Measurements from ENCODE around the gene PEX11A. TPM values are rescaled to one million over a fixed set of nuclear protein-coding genes. Genes with fewer than 3 reads are reported as not detected.

The PEX11A gene
- polyA plus RNA-seq, 10 donors: 3.0 to 7.0 (median 4.9) TPM

DNA sequence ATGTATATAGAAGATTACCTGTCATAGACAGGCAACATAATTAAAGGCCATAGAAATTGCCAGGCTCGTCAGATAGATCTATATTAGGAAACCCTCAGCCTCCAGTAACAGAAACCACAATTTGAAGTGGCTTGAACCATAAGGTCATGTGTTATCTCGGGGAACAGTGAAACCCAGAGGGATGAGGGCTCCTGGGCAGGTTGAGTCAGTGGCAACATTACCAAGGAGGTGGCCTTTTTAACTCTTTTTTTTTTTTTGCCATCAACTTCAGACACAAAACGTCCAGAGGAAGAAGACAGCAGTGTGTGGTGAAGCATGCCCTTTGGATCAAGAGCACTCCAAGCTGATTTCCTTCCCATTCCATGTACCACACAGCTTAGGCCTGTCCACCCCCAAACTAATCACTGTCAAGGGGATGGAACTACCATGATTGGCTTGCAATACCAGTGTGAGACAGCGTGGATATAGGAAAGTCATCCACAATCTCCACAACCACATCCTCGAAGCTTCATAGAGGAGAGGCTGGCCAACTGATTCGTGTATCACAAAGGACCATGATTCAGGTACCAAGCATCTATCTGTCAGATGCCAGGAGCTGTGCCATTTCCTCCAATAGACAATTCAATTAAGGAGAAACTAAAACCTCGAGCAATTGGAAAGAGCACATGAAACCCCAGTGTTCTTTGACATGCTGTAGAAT, 34.3 kb downstream of the PEX11A start:
- no peak for DNase-seq

DNA sequence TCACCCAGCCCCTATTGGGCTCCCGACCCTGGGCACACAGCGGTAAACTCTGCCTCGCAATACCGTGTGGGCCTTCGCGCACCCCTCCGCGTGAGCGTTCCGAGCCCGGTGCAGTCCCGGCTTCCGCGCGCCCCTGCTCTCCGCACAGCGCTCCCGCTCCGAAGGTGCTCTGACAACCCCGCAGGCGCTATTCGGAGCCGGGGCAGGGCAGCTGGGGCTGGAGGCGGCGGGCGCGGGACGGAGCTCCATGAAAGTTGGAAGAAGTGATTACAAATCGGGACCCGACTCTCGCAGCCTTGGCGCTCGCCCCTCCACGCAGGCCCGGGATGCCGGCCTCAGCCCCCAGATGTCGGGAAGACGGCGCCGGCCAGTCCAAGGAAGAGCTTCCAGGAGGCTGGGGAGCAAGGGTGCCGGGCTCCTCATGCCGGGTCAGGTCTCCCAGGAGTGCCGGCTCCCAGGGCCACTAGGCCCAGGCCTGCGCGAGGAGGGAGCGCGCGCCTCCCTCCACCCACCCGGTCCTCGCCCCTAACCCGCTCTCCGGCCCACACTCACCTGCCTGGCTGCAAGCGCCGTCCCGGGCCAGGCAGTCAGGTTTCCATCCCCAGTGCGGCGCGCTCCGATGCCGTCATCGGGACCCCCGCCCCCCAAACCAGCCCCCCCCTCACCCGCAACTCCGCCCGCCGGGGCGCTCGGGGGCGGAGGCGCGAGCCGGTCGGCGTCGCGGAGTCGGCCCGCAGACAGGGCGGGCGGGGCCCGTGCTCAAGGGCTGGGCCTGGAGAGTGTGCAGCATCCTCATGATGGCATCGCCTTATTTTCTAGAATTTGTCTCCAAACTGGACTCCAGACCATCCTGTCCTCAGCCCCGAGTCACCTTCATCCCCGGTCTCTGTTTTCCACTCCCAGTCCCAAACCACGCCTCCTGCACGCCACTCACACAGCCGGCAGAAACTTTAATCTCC, 35.4 kb downstream of the PEX11A start, which contains the start of gene KIF7:
TSS of gene KIF7 (minus strand) at position 621 of the 959 bp plus-strand sequence. CDS start 2,537 bp downstream, outside the sequence.
- peak; percentile 49 to 87 (median 74) for DNase-seq

DNA sequence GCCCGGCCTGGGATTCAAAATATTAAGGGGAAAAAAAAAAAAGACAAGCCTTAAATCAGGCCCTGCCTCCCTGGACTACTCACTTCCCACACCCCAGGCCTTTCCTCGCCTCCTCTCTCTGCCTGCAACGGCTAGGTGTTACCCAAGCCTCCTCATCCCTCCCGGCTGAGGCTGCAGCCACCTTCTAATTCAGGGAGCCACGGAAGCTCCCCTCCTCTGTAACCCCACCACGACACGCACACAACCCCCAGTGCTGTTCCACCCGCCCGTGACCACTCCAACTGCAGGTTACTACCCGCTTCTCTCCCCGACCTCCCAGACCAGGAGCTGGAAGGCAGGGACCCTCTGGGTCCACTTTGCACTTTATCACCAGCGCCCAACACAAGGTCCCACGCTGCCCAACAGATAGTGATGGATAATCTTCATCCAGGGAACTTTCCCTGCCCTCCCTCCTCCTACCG, 36.2 kb downstream of the PEX11A start:
- DNase-seq: no peak

DNA sequence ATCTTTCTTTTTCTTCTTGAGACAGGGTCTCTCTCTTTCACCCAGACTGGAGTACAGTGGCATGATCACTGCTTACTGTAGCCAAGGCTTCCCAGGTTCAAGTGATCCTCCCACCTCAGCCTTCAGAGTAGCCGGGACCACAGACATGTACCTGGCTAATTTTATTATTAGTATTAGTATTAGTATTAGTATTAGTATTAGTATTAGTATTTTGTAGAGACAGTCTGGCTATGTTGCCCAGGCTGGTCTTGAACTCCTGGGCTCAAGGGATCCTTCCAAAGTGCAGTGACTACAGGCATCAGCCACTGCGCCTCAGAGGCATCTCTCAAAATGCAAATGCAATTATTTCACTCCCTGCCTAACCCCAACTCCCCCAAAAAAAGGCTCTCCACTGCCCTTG, 37.0 kb downstream of the PEX11A start:
- DNase-seq: no peak

DNA sequence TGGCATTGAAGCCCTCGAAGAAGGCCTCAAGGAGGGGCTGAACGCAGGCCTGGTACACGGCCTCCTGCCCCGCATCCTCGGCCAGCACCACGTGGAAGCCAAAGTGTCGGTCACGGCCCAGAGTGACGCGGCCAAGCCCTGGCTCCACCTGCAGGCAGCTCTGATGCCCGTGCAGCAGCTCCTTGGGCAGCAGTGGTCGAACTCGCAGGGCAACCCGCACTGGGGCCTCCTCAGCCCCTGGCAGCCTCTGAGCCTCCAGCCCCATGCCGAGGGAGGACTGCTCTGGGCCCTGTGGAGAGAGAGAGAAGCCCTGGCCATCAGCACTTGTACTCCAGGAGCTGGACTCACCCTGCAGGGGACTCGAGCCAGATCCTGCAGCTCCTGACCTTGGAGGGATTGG, 37.9 kb downstream of the PEX11A start:
- DNase-seq: no peak

DNA sequence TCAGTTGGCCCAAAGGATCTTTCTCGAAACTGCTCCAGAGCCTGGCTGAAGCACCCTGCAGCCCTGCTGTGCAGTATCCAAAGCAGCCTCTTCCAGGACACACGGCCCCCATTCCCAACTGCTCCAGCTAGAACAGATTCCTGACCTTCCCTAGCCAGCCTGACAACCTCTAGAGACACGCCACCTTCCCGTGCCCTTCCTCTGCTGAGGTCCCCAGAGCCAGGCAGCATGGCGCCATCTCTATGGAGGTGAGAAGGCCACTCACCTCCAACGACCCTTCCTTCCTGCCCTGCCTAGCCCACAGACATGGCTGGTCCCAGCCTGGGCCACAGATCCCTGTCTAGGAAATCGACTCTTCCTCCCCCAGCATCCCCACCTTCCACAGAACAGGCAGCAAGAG, 38.4 kb downstream of the PEX11A start:
- DNase-seq: no peak

DNA sequence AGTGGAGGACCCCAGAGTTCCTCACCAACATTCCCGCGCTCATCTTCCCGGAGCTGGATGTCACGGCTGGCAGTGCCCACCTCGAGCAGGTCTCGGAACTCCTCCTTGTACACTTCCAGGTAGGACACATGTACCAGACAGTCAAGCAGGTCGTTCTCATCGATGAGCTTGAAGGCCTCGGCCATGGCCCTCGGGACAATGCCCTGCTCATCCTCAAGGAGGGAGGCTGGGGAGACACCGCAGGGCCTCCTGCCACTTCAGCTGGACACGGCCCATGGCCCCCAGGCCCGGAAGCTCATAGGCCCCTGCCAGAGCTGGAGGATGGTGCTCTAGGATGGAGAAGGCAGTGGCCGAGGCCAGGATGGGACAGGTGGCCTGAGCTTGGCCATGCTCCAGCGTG, 40.8 kb downstream of the PEX11A start:
- no peak for DNase-seq

DNA sequence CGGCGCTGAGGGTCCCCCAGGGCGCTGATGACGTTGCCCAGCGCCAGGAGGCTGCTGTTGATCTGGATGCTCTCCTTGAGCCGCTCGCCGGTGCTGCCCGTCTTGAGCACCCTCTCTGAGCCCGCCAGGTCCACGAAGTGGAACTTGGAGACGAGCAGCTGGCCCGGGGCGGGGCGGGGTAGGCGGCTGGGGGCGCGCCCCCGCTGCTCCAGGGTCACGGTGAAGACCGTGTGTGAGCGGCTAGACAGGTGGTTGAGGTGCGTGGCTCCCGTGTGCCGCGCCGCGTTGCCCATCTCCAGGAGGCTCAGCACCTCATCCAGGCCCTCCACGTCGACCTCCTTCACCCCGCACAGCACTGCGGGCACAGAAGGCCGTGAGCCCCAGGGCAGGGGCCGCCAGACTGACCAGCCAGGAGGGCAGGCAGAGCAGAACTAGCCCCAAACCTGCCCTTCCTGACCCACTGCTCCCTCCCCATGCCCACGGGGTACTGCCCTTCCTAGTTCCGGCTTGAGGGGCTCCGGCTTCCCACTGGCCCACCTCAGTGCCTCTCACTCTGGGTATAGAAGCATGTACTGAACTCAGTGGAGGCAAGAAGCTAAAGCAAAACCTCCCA, 41.4 kb downstream of the PEX11A start:
- DNase-seq: no peak

DNA sequence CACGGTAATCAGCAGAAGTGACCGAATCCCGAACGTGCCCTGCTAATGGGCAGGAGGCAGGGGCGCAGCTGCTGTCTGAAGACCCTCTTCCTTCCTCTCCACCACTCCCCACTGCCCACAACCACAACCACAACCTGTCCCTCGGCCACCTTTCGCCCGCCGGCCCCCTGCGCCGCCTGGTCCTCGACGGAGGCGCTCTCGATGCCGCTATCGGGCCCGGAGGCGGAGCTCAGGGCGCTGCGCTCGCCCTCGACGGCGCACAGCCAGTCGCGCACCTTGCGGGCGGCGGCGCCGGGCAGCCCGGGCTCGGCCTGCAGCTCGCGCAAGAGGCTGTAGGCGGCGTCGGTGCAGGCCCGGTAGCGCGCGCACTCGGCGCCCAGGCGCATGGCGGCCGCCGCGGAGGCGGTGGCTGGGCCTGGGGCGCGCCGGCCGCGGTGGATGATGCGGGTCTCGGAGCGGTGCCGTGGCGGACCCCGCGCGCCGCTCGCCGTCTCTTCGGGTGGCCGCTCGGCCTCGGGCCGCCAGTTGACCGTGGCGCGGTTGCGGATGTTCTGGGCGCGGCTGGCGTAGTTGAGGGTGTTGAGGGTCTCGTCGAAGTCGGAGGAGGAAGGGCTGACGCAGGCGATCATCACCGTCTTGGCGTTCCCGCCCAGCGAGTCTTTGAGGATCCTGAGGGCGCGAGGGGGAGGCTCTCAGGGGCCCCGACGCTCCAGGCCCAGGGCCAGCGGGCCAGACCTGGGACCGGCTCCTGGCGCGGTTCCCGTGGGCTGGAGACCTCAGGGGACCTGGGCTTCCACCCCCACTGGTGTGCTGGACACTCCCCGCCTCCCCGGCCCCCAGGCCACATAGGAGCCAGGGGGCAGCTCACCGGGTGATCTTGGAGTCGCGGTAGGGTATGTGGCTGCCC, 42.2 kb downstream of the PEX11A start:
- DNase-seq: no peak

DNA sequence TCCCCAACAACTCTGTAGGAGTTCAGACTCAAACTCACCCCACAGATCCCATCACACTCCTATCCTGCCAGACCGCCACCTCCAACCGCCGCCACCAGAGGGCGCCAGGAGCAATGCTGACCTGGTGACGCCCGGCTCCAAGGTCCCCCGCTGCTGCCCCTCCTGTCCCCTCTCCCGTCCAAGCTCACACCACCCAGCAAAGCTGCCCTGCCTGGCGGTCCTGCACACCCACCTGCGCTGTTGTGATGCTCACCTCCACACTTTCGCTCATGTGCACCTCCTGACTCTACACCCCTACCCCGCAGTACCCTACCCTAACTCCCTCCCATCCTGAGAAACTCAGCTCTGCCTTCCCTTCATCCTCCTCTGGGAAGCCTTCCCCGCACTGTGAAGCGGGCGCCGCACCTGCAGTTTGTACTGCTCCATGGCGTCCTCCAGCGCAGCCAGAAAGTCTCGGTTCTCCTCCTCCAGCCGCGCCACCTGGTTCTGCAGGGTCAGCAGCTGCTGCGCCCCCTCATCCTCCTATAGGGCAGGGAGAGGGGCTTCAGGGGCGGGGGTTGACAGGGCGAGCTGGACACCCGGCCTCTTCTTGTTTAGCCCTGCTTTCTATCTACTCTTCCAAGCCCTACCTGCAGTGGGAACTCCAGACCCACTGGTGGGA, 43.2 kb downstream of the PEX11A start:
- DNase-seq: peak; percentile 26 to 78 (median 65)

DNA sequence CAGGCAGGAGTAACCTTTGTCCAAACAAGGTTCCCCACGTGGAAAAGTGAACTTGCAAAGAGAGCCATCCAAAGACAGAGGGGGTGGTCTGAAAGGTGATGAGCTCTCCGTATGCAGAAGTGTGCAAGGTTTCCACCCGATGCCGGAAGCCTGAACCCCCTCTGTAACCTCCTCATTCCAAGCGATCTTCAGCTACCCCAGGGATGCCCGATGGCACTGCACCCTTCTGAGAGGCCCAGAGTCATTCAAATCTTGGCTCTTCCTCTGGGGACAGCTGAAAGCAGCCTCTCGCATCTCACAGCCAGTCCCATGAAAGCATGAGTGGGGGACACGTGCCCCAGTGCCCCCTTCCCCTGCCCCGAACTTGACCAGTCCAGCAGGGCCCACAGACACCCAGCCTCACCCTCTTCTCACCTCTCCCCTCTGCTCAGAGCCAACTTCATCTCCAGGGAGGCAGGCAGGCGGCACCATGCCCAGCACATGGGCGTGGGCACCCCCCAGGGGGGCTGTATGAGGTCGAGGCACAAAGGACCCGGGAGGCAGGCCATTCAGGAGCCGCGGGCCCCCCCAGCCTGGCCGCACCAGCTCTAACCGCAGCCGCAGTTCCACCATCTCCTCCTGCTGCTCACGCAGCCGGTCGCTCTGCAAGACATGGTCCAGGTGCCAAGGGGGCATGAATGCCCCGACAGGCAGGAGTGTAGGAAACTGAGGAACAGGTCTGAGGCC, 44.0 kb downstream of the PEX11A start:
- DNase-seq: no peak

DNA sequence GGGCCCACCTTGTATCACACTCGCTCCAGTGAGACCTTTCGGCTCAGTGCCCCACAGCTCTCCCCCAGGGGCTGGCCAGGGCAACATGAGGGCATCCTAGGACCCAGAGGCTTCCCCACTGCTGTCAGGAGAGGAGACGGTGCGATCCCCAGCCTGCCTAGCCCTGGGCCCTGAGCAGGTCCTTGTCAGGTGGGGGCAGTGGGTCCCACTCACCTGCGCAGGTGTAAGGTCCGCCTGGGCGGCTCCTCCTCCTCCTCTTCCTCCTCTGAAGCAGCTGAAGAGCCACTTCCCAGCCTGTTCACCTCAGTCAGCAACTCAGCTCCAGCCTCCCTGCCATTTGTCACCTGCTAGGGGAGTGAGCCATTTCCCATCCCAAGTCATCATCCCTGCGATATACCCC, 44.9 kb downstream of the PEX11A start:
- DNase-seq: no peak

DNA sequence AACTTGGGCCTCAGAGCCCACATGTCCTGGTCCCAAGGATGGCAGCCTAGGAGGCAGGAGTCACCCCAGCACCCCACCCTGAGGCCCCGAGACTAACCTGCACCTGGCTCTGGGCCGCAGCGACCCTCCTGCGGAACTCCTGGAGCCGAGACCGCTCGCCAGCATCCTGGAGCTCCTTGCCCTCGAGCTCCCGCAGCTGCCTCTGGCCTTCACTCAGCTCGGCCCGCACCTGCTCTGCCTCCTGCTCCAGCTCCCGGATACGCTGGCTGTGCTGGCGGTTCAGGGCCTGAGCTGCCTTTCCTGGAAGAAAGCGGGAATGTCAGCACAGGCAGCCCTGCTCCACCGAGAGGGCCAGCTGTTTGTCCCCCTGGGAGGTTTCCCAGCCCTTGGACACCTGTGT, 48.4 kb downstream of the PEX11A start:
- peak in 1 of 3 donors; percentile 21 for DNase-seq

DNA sequence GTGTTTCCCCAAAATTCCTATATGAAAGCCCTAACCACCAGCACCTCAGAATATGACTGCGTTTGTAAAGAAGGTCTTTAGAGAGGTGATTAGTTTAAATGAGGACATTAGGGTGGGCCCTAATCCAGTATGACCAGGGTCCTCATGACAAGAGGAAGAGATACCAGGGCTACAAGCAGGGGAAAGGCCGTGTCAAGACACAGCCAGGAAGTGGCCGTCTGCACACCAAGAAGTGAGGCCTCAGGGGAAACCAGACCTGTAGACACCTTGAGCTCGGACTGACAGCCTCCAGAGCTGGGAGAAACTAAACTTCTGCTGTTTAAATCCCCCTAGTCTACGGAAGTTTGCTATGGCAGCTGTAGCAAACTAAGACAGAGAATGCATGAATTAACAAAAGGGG, 49.5 kb downstream of the PEX11A start:
- no peak for DNase-seq

DNA sequence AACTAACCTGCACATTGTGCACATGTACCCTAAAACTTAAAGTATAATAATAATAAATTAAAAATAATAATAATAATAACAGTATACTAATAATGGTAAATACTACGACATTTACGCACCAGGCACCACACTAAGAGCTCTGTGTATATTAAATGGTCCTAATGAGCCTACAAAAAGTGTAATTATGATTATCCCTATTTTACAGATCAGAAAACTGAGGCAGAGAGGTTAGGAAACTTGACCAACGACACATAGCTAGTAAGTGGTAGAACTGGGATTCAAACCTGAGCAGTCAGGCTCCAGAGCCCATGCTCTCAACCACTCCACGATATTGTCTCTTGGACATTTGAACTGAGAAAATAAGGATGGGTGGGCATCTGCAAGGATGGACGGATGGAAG, 50.3 kb downstream of the PEX11A start:
- DNase-seq: no peak

DNA sequence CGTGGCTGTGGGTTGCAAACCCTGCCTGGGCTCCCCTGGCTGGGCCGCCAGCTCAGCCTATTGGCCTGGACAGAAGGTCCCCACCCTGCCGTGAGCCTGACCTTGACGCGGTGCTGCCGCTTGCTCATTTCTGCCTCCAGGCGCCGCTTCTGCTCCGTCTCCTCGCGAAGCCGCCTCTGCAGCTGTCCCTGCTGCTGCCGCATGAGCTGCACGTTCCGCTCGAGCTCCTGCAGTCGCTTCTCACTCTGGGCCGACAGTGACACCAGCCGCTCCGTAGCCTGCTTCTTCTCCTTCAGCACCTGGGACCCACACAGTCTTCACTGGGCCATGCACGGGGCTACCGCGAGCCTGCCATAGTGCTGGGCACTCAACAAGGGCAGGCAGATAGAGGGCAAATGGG, 57.0 kb downstream of the PEX11A start:
- no peak for DNase-seq

DNA sequence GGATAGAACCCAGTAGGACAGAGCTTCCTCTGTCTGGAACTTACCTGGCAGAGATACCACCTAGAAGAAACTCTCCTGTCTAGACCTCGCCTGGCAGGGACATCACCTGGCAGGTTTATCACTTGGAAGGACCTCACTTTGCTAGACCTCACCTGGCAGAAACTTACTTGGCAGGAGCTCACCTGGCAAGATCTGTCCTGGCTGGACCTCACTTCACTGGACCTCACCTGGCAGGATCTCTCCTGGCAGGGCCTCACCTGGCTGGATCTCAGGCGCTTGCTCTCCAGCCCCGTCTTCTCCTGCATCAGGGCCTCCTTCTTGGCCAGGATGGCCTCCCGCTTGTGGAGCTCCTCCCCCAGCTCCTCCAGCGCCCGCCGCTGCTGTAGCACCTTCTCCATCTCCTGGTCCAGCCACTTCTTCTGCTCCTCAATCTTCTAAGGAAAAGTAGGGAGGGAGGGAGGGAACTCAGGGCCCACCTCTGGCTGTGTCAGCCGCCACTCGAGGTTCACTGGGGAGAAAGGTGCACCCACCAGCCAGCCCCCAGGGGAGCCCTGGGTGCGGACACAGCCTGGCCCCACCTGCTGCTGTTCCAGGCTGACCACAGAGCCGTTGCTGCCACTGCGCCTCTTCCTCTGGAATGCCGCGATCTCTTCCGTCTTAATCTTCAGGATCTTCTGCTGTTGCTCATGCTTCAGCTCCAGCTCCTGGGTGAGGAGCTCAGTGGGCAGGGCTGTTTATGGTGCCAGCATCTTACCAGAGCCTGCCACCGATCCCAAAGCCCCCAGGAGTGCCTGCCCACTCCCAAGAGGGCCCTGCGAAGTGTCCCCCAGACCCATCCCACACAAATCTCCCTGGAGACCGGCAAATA, 57.8 kb downstream of the PEX11A start:
- no peak for DNase-seq

DNA sequence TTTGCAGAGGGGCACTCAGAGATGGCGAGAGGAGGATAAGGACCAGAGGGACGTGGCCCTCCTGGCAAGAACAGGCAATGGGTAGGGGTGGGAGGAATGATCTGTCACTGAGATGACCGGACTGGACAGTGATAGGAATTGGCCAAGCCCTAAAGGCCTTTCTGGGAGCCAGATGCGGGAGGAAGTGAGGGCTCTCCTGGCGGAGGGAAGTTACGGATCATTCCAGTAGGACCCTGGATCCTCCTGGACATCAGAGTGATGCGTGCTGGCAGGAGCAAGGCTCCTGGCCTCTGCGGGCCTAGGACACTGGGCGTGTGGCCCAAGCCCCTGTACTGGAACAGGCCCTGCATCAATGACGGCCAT, 58.7 kb downstream of the PEX11A start:
- no peak for DNase-seq
